GM12892 (cell line): ENCODE data around the gene ITGB7.
"Not testable (repeated sequence)": the region's sequence is repeated elsewhere in the genome, so short reads cannot be mapped to it uniquely, and the experiment has no call there.

Source experiments
- DNase-seq: peaks from one replicate; pipeline ENCODE4 v3.0.0; 2011; ENCODE audit not compliant: insufficient read length
- FAIRE-seq: peaks from 2 replicates; lab custom pipeline; 2011; peaks lifted over from hg19 to GRCh38; lab: Jason Lieb, UNC
- POLR2A ChIP-seq: IDR thresholded peaks from 2 replicates; pipeline ENCODE4 v1.6.1; 2011; ENCODE audit warnings: low read depth, low read length, control low read depth
- POLR2AphosphoS5 ChIP-seq: IDR thresholded peaks from 2 replicates; pipeline ENCODE4 v1.6.1; 2011; ENCODE audit warnings: low read depth, low read length, control low read depth
- TAF1 ChIP-seq: IDR thresholded peaks from 2 replicates; pipeline ENCODE4 v1.6.1; 2011; ENCODE audit warnings: low read depth, mild to moderate bottlenecking, control low read depth, low read length, borderline replicate concordance

ITGB7 gene

GRCh38 chr12:53176750-53177149 lies 30.3 kb downstream of the ITGB7 start:
- TF ChIP-seq POLR2A (no peak), POLR2AphosphoS5 (no peak), TAF1 (no peak)
- FAIRE-seq (no peak), DNase-seq (no peak)

GRCh38 chr12:53174881-53175491 lies 32.1 kb downstream of the ITGB7 start:
- no peak for TF ChIP-seq POLR2A
- no peak for TF ChIP-seq TAF1
- TF ChIP-seq POLR2AphosphoS5 = no peak
- FAIRE-seq = no peak
- DNase-seq = no peak

- no peak for TF ChIP-seq TAF1
- TF ChIP-seq POLR2A = no peak
- no peak for TF ChIP-seq POLR2AphosphoS5
- FAIRE-seq (no peak), DNase-seq (no peak)
These were observed 33.9 kb downstream of the ITGB7 start for GRCh38 chr12:53173085-53173715.

- DNase-seq (no peak), FAIRE-seq (no peak)
- TF ChIP-seq TAF1 (no peak), POLR2A (no peak), POLR2AphosphoS5 (no peak)
These were observed 34.7 kb downstream of the ITGB7 start for GRCh38 chr12:53172352-53172751.

GRCh38 chr12:53171725-53172329 lies 35.2 kb downstream of the ITGB7 start:
- FAIRE-seq = no peak

GRCh38 chr12:53170876-53171724 lies 36.0 kb downstream of the ITGB7 start:
- DNase-seq (no peak), FAIRE-seq (no peak)
- no peak for TF ChIP-seq POLR2A
- TF ChIP-seq TAF1 = no peak
- TF ChIP-seq POLR2AphosphoS5 = no peak

More at GRCh38 chr12:53171725-53172329, 35.2 kb downstream of the ITGB7 start:
- TF ChIP-seq POLR2A (no peak), TAF1 (no peak), POLR2AphosphoS5 (no peak)
- no peak for DNase-seq

GRCh38 chr12:53170215-53170614 lies 36.8 kb downstream of the ITGB7 start:
- DNase-seq = no peak
- TF ChIP-seq POLR2A (no peak), TAF1 (no peak), POLR2AphosphoS5 (no peak)
- FAIRE-seq = no peak

- TF ChIP-seq TAF1 = no peak
- TF ChIP-seq POLR2A = no peak
- TF ChIP-seq POLR2AphosphoS5 = no peak
These were observed 37.4 kb downstream of the ITGB7 start for GRCh38 chr12:53169644-53170043.

GRCh38 chr12:53166837-53167236 lies 40.2 kb downstream of the ITGB7 start:
- TF ChIP-seq POLR2A = no peak
- no peak for TF ChIP-seq POLR2AphosphoS5
- TF ChIP-seq TAF1 = no peak
- no peak for DNase-seq
- no peak for FAIRE-seq

More at GRCh38 chr12:53169644-53170043, 37.4 kb downstream of the ITGB7 start:
- FAIRE-seq = no peak
- no peak for DNase-seq

- DNase-seq, FAIRE-seq: not testable (repeated sequence)
These were observed 44.0 kb downstream of the ITGB7 start for GRCh38 chr12:53163008-53163407.
